GM12878 (cell line): ENCODE results near the gene ZNF625. TPM values are rescaled to one million over a fixed set of nuclear protein-coding genes. Genes with fewer than 3 reads are reported as not detected.

Experiments used
- ASH2L ChIP-seq: fragments of 300-600, 200-600 bp; sonication (generic); IDR thresholded peaks from 2 replicates; pipeline ENCODE4 v1.6.1; 2017; ENCODE audit warnings: low read depth, mild to moderate bottlenecking, borderline replicate concordance
- EP300 ChIP-seq, 2 experiments: fragments of 150-350 bp in 1 of 2; IDR thresholded peaks; 2 replicates each; pipeline ENCODE4 v1.6.1; 2011 to 2012; ENCODE audit warnings: low read depth in 2 of 2, low read length in 2 of 2, borderline replicate concordance in 1 of 2, improper control_type of control experiment in 1 of 2, inconsistent platforms in 1 of 2; ENCODE audit not compliant: control insufficient read depth in 1 of 2
- GABPA ChIP-seq: IDR thresholded peaks from 2 replicates; pipeline ENCODE4 v1.6.1; 2014; ENCODE audit warnings: antibody characterized with exemption, low read depth, mild to moderate bottlenecking, inconsistent platforms
- HCFC1 ChIP-seq: fragments of 150-350 bp; IDR thresholded peaks from 2 replicates; pipeline ENCODE4 v1.6.1; 2014; ENCODE audit warnings: low read length
- NR2C1 ChIP-seq: fragments of 450-650 bp; IDR thresholded peaks from 2 replicates; pipeline ENCODE4 v1.6.1; 2017; ENCODE audit warnings: antibody characterized with exemption, mild to moderate bottlenecking, moderate library complexity
- RAD21 ChIP-seq: IDR thresholded peaks from 2 replicates; pipeline ENCODE4 v1.6.1; 2011; ENCODE audit warnings: mild to moderate bottlenecking, low read depth, low read length, moderate library complexity; ENCODE audit not compliant: insufficient read depth
- RUNX3 ChIP-seq: IDR thresholded peaks from 2 replicates; pipeline ENCODE4 v1.6.1; 2012; ENCODE audit warnings: low read length, inconsistent platforms
- SMAD1 ChIP-seq: fragments of 450-650 bp; IDR thresholded peaks from 2 replicates; pipeline ENCODE4 v1.6.1; 2018; ENCODE audit warnings: mild to moderate bottlenecking, low read depth; ENCODE audit not compliant: partially characterized antibody
- SMARCA5 ChIP-seq: fragments of 450-650 bp; IDR thresholded peaks from 2 replicates; pipeline ENCODE4 v1.6.1; 2017; ENCODE audit warnings: mild to moderate bottlenecking
- SMC3 ChIP-seq: IDR thresholded peaks from 2 replicates; pipeline ENCODE4 v1.6.1; 2011; ENCODE audit warnings: low read length, improper control_type of control experiment, borderline replicate concordance
- SREBF2 ChIP-seq: IDR thresholded peaks from 2 replicates; pipeline ENCODE4 v1.6.1; 2012; ENCODE audit warnings: mild to moderate bottlenecking, low read length
- TCF3 ChIP-seq: IDR thresholded peaks from 2 replicates; pipeline ENCODE4 v1.6.1; 2012; ENCODE audit warnings: low read depth, mild to moderate bottlenecking, low read length, borderline replicate concordance; ENCODE audit not compliant: insufficient read depth
- WRNIP1 ChIP-seq: IDR thresholded peaks from 2 replicates; pipeline ENCODE4 v1.6.1; 2011; ENCODE audit warnings: low read depth, low read length, improper control_type of control experiment, borderline replicate concordance
- polyA plus RNA-seq, 11 experiments: library from polyadenylated mRNA; depleted of rRNA in 4 of 11; unstranded in 6 of 11; stranded (reverse) in 5 of 11; fragments of >200 nt; fragmentation: Nextera tagmentation in 4 of 11; fragmentation: Illumina TruSeq in 1 of 11; extraction: Ambion mirVana in 4 of 11; extraction: Trizol in 1 of 11; gene quantifications; 1 replicate in 1 of 11; 2 replicates in 10 of 11; pipeline versions ENCODE4 v1.2.1 to v1.2.3, GENCODE V29; 2011 to 2016; ENCODE audit warnings: inconsistent platforms in 2 of 11, missing spikeins in 2 of 11, low read depth in 1 of 11
- total RNA-seq, 4 experiments: library from RNA; depleted of rRNA in 3 of 4; stranded (reverse); fragments of >200 nt in 3 of 4; fragmentation: Illumina TruSeq in 1 of 4; extraction: Trizol in 1 of 4; gene quantifications; 2 replicates each; pipeline versions ENCODE4 v1.2.1 to v1.2.3, GENCODE V29; 2013 to 2021
- TF ChIP-seq, protein P1 (sequence below): IDR thresholded peaks from 2 replicates; pipeline ENCODE4 v1.6.1; 2012; ENCODE audit warnings: low read depth, low read length, improper control_type of control experiment
- TF ChIP-seq, protein P2 (sequence below): fragments of 450-650 bp; formaldehyde crosslinking; IDR thresholded peaks from 2 replicates; pipeline ENCODE4 v1.5.0; 2022; ENCODE audit warnings: mild to moderate bottlenecking, missing genetic modification characterization
- TF ChIP-seq, protein P3 (sequence below): IDR thresholded peaks from 2 replicates; pipeline ENCODE4 v1.6.1; 2011; ENCODE audit warnings: mild to moderate bottlenecking, low read depth, low read length, moderate library complexity; ENCODE audit not compliant: insufficient replicate concordance
- TF ChIP-seq, protein P4 (sequence below): fragments of 450-650 bp; IDR thresholded peaks from 2 replicates; pipeline ENCODE4 v1.6.1; 2017; ENCODE audit warnings: mild to moderate bottlenecking, moderate library complexity
- TF ChIP-seq, protein P5 (sequence below): IDR thresholded peaks from 2 replicates; pipeline ENCODE4 v1.6.1; 2012; ENCODE audit warnings: low read depth, low read length, improper control_type of control experiment

The ZNF625 gene
- total and polyA plus RNA-seq, 10 of the 15 experiments (the other 5 are each of a cell fraction or from before 2014, with no cell fraction given), result 0.52 to 5.0 (median 1.3) TPM

DNA sequence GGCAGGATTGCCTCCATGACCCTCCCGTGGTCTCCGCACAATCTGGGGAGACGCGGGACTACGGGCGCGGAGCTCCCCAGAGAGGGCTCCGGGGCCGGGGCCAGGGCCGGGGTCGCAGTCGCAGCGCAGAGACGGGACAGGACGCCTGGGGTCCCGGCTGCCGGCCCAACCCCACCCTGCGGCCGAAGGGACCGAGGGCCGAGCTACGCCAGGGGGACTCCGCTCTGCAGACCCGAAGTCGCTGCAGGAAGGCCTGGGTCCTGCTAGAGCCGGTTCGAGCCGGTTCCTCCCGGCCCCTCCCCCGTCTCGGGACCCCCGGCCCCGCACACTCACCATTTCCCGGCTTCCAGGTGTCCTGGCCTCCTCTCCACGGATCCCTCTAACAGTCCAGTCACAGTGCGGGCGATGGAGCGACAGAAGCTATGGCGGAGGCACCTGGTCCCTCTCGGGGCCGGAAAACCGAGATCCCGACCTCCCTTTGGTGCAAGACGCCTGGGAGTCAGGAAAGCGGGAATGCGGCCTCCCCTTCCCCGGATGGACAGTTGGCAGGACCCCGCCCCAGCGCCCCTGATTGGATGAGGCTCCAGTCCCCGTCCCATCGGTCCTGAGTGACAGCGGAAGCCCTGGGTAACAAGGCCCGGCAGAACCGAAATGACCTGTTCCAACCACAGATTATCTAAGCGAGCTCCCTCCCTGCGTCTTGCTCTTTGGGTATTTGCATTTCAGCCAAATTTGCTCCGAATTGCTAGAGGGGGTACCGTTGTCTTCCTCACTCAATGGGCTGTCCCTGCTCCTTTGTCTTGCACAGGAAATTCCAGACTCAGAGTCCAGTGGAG, at the start of gene ZNF625 (continued):
- no peak for TF ChIP-seq TCF3
- TF ChIP-seq SMAD1, result no peak
- no peak for TF ChIP-seq WRNIP1
- no peak for TF ChIP-seq RAD21
- TF ChIP-seq SREBF2, result no peak
- TF ChIP-seq GABPA, result peak; percentile 55; the same call in 1 of the 2 replicates
- no peak for TF ChIP-seq EP300 (IDR thresholded peaks at IDR 0.05; ENCODE audit: borderline replicate concordance in 1 of 2, control insufficient read depth in 1 of 2, low read depth in 2 of 2, low read length in 2 of 2)
- TF ChIP-seq, protein P1, sequence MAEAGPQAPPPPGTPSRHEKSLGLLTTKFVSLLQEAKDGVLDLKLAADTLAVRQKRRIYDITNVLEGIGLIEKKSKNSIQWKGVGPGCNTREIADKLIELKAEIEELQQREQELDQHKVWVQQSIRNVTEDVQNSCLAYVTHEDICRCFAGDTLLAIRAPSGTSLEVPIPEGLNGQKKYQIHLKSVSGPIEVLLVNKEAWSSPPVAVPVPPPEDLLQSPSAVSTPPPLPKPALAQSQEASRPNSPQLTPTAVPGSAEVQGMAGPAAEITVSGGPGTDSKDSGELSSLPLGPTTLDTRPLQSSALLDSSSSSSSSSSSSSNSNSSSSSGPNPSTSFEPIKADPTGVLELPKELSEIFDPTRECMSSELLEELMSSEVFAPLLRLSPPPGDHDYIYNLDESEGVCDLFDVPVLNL, result no peak
- TF ChIP-seq NR2C1, result no peak
- TF ChIP-seq, protein P2, sequence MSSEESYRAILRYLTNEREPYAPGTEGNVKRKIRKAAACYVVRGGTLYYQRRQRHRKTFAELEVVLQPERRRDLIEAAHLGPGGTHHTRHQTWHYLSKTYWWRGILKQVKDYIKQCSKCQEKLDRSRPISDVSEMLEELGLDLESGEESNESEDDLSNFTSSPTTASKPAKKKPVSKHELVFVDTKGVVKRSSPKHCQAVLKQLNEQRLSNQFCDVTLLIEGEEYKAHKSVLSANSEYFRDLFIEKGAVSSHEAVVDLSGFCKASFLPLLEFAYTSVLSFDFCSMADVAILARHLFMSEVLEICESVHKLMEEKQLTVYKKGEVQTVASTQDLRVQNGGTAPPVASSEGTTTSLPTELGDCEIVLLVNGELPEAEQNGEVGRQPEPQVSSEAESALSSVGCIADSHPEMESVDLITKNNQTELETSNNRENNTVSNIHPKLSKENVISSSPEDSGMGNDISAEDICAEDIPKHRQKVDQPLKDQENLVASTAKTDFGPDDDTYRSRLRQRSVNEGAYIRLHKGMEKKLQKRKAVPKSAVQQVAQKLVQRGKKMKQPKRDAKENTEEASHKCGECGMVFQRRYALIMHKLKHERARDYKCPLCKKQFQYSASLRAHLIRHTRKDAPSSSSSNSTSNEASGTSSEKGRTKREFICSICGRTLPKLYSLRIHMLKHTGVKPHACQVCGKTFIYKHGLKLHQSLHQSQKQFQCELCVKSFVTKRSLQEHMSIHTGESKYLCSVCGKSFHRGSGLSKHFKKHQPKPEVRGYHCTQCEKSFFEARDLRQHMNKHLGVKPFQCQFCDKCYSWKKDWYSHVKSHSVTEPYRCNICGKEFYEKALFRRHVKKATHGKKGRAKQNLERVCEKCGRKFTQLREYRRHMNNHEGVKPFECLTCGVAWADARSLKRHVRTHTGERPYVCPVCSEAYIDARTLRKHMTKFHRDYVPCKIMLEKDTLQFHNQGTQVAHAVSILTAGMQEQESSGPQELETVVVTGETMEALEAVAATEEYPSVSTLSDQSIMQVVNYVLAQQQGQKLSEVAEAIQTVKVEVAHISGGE (CRISPR knock-in tag), result no peak
- TF ChIP-seq ASH2L, result no peak
- TF ChIP-seq RUNX3, result peak; percentile 78
- no peak for TF ChIP-seq SMC3
- TF ChIP-seq, protein P3, sequence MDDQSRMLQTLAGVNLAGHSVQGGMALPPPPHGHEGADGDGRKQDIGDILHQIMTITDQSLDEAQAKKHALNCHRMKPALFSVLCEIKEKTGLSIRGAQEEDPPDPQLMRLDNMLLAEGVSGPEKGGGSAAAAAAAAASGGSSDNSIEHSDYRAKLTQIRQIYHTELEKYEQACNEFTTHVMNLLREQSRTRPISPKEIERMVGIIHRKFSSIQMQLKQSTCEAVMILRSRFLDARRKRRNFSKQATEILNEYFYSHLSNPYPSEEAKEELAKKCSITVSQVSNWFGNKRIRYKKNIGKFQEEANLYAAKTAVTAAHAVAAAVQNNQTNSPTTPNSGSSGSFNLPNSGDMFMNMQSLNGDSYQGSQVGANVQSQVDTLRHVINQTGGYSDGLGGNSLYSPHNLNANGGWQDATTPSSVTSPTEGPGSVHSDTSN, result peak; percentile 96
- TF ChIP-seq HCFC1, result no peak
- TF ChIP-seq, protein P4, sequence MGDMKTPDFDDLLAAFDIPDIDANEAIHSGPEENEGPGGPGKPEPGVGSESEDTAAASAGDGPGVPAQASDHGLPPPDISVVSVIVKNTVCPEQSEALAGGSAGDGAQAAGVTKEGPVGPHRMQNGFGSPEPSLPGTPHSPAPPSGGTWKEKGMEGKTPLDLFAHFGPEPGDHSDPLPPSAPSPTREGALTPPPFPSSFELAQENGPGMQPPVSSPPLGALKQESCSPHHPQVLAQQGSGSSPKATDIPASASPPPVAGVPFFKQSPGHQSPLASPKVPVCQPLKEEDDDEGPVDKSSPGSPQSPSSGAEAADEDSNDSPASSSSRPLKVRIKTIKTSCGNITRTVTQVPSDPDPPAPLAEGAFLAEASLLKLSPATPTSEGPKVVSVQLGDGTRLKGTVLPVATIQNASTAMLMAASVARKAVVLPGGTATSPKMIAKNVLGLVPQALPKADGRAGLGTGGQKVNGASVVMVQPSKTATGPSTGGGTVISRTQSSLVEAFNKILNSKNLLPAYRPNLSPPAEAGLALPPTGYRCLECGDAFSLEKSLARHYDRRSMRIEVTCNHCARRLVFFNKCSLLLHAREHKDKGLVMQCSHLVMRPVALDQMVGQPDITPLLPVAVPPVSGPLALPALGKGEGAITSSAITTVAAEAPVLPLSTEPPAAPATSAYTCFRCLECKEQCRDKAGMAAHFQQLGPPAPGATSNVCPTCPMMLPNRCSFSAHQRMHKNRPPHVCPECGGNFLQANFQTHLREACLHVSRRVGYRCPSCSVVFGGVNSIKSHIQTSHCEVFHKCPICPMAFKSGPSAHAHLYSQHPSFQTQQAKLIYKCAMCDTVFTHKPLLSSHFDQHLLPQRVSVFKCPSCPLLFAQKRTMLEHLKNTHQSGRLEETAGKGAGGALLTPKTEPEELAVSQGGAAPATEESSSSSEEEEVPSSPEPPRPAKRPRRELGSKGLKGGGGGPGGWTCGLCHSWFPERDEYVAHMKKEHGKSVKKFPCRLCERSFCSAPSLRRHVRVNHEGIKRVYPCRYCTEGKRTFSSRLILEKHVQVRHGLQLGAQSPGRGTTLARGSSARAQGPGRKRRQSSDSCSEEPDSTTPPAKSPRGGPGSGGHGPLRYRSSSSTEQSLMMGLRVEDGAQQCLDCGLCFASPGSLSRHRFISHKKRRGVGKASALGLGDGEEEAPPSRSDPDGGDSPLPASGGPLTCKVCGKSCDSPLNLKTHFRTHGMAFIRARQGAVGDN, result no peak
- TF ChIP-seq, protein P5, sequence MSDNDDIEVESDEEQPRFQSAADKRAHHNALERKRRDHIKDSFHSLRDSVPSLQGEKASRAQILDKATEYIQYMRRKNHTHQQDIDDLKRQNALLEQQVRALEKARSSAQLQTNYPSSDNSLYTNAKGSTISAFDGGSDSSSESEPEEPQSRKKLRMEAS, result 0 out of 2 replicates have a peak, but pooled peaks have one; percentile 18
- no peak for TF ChIP-seq SMARCA5
